H9 (cell line): ENCODE data around the gene ABCG2. TPM values are rescaled to one million over a fixed set of nuclear protein-coding genes. Genes with fewer than 3 reads are reported as not detected.

Source experiments
- DNase-seq: peaks from one replicate; pipeline ENCODE4 v3.0.0-alpha.2; 2017
- H2AFZ ChIP-seq: one replicate; pipeline ENCODE4 v1.6.1; 2013; ENCODE audit warnings: mild to moderate bottlenecking, low read length, control low read depth, moderate library complexity
- H2AK5ac ChIP-seq: 2 replicates; pipeline ENCODE4 v1.6.1; 2013; ENCODE audit warnings: low read length, control low read depth, mixed read lengths; ENCODE audit not compliant: insufficient read length
- H2BK120ac ChIP-seq: one replicate; pipeline ENCODE4 v1.6.1; 2013; ENCODE audit warnings: low read depth, mild to moderate bottlenecking, low read length, control low read depth, inconsistent platforms; ENCODE audit not compliant: poor library complexity, severe bottlenecking
- H2BK12ac ChIP-seq: 2 replicates; pipeline ENCODE4 v1.6.1; 2013; ENCODE audit warnings: low read length, control low read depth, mixed read lengths, low read depth; ENCODE audit not compliant: insufficient read length
- H2BK15ac ChIP-seq: 2 replicates; pipeline ENCODE4 v1.6.1; 2013; ENCODE audit warnings: low read depth, low read length, control low read depth
- H2BK20ac ChIP-seq: one replicate; pipeline ENCODE4 v1.6.1; 2013; ENCODE audit warnings: low read depth, mild to moderate bottlenecking, low read length, control low read depth, inconsistent platforms; ENCODE audit not compliant: poor library complexity, severe bottlenecking
- H2BK5ac ChIP-seq: 2 replicates; pipeline ENCODE4 v1.6.1; 2013; ENCODE audit warnings: low read length, control low read depth, mixed read lengths; ENCODE audit not compliant: insufficient read length
- H3K14ac ChIP-seq: 2 replicates; pipeline ENCODE4 v1.6.1; 2013; ENCODE audit warnings: low read length, control low read depth; ENCODE audit not compliant: insufficient read depth
- H3K18ac ChIP-seq: 2 replicates; pipeline ENCODE4 v1.6.1; 2013; ENCODE audit warnings: low read depth, mild to moderate bottlenecking, mixed read lengths, low read length, control low read depth; ENCODE audit not compliant: insufficient read length
- H3K23ac ChIP-seq: 2 replicates; pipeline ENCODE4 v1.6.1; 2013; ENCODE audit warnings: low read length, control low read depth, mixed read lengths, low read depth; ENCODE audit not compliant: insufficient read length
- H3K23me2 ChIP-seq: 2 replicates; pipeline ENCODE4 v1.6.1; 2013; ENCODE audit warnings: low read depth, mild to moderate bottlenecking, mixed read lengths, low read length, control low read depth; ENCODE audit not compliant: insufficient read length, poor library complexity, severe bottlenecking
- H3K27ac ChIP-seq: 2 replicates; pipeline ENCODE4 v1.5.1; 2013; ENCODE audit warnings: low read length, control low read depth, mixed read lengths, low read depth; ENCODE audit not compliant: insufficient read length
- H3K27me3 ChIP-seq: 2 replicates; pipeline ENCODE4 v1.6.1; 2013; ENCODE audit warnings: low read length, control low read depth, inconsistent platforms; ENCODE audit not compliant: insufficient read depth
- H3K4ac ChIP-seq: 2 replicates; pipeline ENCODE4 v1.6.1; 2013; ENCODE audit warnings: low read depth, mild to moderate bottlenecking, control low read depth, inconsistent platforms, low read length, moderate library complexity
- H3K4me1 ChIP-seq: 2 replicates; pipeline ENCODE4 v1.6.1; 2013; ENCODE audit warnings: low read length, control low read depth, inconsistent platforms; ENCODE audit not compliant: insufficient read depth
- H3K4me2 ChIP-seq: 2 replicates; pipeline ENCODE4 v1.6.1; 2013; ENCODE audit warnings: low read length, control low read depth, mixed read lengths; ENCODE audit not compliant: insufficient read length, insufficient read depth
- H3K56ac ChIP-seq: 2 replicates; pipeline ENCODE4 v1.6.1; 2013; ENCODE audit warnings: low read depth, mild to moderate bottlenecking, mixed read lengths, low read length, control low read depth; ENCODE audit not compliant: insufficient read length
- H3K79me1 ChIP-seq: 2 replicates; pipeline ENCODE4 v1.6.1; 2013; ENCODE audit warnings: low read depth, mild to moderate bottlenecking, moderate library complexity, low read length, control low read depth, inconsistent platforms; ENCODE audit not compliant: insufficient read depth, poor library complexity, severe bottlenecking
- H3K79me2 ChIP-seq: 2 replicates; pipeline ENCODE4 v1.6.1; 2013; ENCODE audit warnings: low read length, control low read depth, inconsistent platforms; ENCODE audit not compliant: insufficient read depth
- H3K9ac ChIP-seq: 2 replicates; pipeline ENCODE4 v1.6.1; 2013; ENCODE audit warnings: low read length, control low read depth, mixed read lengths; ENCODE audit not compliant: insufficient read length; ENCODE audit errors: extremely low read depth
- H3K9me3 ChIP-seq: one replicate; pipeline ENCODE4 v1.6.1; 2013; ENCODE audit warnings: low read depth, low read length, inconsistent platforms; ENCODE audit not compliant: control insufficient read depth
- H3T11ph ChIP-seq: one replicate; pipeline ENCODE4 v1.6.1; 2013; ENCODE audit warnings: mild to moderate bottlenecking, low read length, control low read depth, inconsistent platforms
- H4K20me1 ChIP-seq: one replicate; pipeline ENCODE4 v1.6.1; 2013; ENCODE audit not compliant: control insufficient read depth, insufficient read length, insufficient read depth
- H4K5ac ChIP-seq: 2 replicates; pipeline ENCODE4 v1.6.1; 2013; ENCODE audit warnings: low read depth, mild to moderate bottlenecking, mixed read lengths, low read length, control low read depth; ENCODE audit not compliant: insufficient read length
- H4K8ac ChIP-seq: replicated peaks from 2 replicates; pipeline ENCODE4 v1.6.1; 2013; ENCODE audit warnings: low read length, control low read depth, mixed read lengths, low read depth; ENCODE audit not compliant: insufficient read length
- H4K91ac ChIP-seq: 2 replicates; pipeline ENCODE4 v1.6.1; 2013; ENCODE audit warnings: low read depth, mild to moderate bottlenecking, moderate library complexity, mixed read lengths, low read length, control low read depth; ENCODE audit not compliant: insufficient read length
- H3K27ac Mint-ChIP-seq, 3 experiments: 2 replicates in 2 of 3; 3 replicates in 1 of 3; pipeline ENCODE4 v1.8.0; 2020 to 2021; ENCODE audit warnings: mixed read lengths in 3 of 3, mild to moderate bottlenecking in 1 of 3, moderate library complexity in 1 of 3
- H3K27me3 Mint-ChIP-seq: 2 replicates; pipeline ENCODE4 v1.8.0; 2021; ENCODE audit warnings: low read depth, mild to moderate bottlenecking, moderate library complexity, mixed read lengths
- H3K36me3 Mint-ChIP-seq, 3 experiments: 2 replicates in 2 of 3; 3 replicates in 1 of 3; pipeline ENCODE4 v1.8.0; 2020 to 2021; ENCODE audit warnings: low read depth in 3 of 3, mixed read lengths in 3 of 3; ENCODE audit not compliant: insufficient read depth in 1 of 3
- H3K4me1 Mint-ChIP-seq, 2 experiments: 2 replicates each; pipeline ENCODE4 v1.8.0; 2020; ENCODE audit warnings: mixed read lengths in 2 of 2
- H3K4me3 Mint-ChIP-seq, 2 experiments: 2 replicates in 1 of 2; 3 replicates in 1 of 2; pipeline ENCODE4 v1.8.0; 2020 to 2021; ENCODE audit warnings: mild to moderate bottlenecking in 2 of 2, mixed read lengths in 2 of 2, moderate library complexity in 1 of 2
- H3K9me3 Mint-ChIP-seq, 2 experiments: 2 replicates in 1 of 2; 3 replicates in 1 of 2; pipeline ENCODE4 v1.8.0; 2020; ENCODE audit warnings: mild to moderate bottlenecking in 2 of 2, mixed read lengths in 2 of 2, moderate library complexity in 1 of 2
- WGBS: extraction: QIAGEN DNeasy Blood & Tissue Kit; methylation state at CpG from one replicate; pipeline ENCODE4 v1.1.7; 2013; ENCODE audit warnings: missing lambda C conversion rate, low lambda C conversion rate, mixed read lengths; ENCODE audit not compliant: insufficient read length; ENCODE audit errors: extremely low coverage; 5-methylcytosine and 5-hydroxymethylcytosine counted together
- total RNA-seq: library from RNA; stranded (reverse); gene quantifications from 2 replicates; pipeline ENCODE4 v1.2.1, GENCODE V29; 2021
- TF ChIP-seq, protein P1 (sequence below): fragments of 200-600 bp; sonication (generic); conservative IDR thresholded peaks from 3 replicates; pipeline ENCODE4 v1.8.0; 2021; ENCODE audit warnings: antibody characterized with exemption, mild to moderate bottlenecking

ABCG2 gene
- total RNA-seq, 1 experiment from 2014 or later, result 1.5 TPM

DNA sequence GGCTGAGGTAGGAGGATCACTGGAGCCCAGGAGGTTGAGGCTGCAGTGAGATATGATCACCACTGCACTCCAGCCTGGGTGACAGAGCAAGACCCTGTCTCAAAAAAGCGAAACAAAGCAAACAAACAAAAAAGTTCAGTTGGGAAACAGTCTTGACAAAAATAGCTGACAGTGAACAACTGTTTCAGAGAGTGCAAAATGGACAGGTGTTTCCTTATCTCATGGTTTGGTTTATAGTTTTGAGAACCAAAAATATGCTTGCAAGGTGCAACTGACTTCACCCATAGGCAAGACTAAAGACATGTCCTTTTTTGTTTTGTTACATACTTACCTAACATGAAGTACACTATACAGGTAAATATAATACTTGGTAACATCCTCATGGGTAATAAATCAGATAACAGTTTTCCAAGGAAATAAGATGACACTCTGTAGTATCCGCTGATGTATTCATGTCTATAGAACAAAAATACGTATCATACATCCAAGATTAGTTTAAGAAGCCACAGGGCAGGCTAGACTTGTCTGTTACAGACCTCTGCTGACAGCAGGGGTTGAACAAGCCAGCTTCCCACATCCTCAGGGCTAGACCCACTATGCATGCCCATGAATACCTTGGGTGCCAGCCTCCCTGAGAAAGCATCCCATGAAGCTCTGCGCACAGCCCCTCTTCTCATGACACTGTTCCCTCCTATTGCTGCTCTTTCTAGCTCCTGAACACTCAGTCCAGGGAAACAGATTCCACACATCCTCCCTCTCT is 59.3 kb downstream of the ABCG2 start:
- no peak for DNase-seq
- Mint-ChIP-seq H3K4me1 (peaks cover under 1% of the 10 kb centered on the region in 2 experiments; a peak in 3 of 4 replicates), H3K27ac (no peak overlapping the region), H3K36me3 (no peaks in the 10 kb centered on the region), H3K27me3 (no peaks in the 10 kb centered on the region), H3K4me3 (no peak overlapping the region), H3K9me3 (no peaks in the 10 kb centered on the region)
- no CpG with 5 or more reads among the region's 4 CpGs for WGBS
- Histone ChIP-seq H4K20me1 (no peaks in the 10 kb centered on the region), H3K27me3 (no peaks in the 10 kb centered on the region), H4K91ac (no peak overlapping the region), H2BK12ac (no peak overlapping the region), H3K4me2 (no peak overlapping the region), H3K4me1 (no peaks in the 10 kb centered on the region), H2BK120ac (no peak overlapping the region), H3K23ac (no peak overlapping the region), H3K56ac (no peak overlapping the region), H2BK15ac (no peak overlapping the region), H3K4ac (no peak overlapping the region), H3T11ph (no peak overlapping the region), H3K23me2 (no peaks in the 10 kb centered on the region), H3K18ac (no peak overlapping the region), H2AK5ac (no peak overlapping the region), H3K79me1 (no peaks in the 10 kb centered on the region), H2BK20ac (no peak overlapping the region), H3K9me3 (no peaks in the 10 kb centered on the region), H3K14ac (no peak overlapping the region), H3K79me2 (no peaks in the 10 kb centered on the region), H2AFZ (no peak overlapping the region), H2BK5ac (no peak overlapping the region), H3K9ac (no peak overlapping the region), H4K5ac (no peak overlapping the region), H4K8ac (no peak overlapping the region), H3K27ac (no peak overlapping the region)
- TF ChIP-seq, protein P1, sequence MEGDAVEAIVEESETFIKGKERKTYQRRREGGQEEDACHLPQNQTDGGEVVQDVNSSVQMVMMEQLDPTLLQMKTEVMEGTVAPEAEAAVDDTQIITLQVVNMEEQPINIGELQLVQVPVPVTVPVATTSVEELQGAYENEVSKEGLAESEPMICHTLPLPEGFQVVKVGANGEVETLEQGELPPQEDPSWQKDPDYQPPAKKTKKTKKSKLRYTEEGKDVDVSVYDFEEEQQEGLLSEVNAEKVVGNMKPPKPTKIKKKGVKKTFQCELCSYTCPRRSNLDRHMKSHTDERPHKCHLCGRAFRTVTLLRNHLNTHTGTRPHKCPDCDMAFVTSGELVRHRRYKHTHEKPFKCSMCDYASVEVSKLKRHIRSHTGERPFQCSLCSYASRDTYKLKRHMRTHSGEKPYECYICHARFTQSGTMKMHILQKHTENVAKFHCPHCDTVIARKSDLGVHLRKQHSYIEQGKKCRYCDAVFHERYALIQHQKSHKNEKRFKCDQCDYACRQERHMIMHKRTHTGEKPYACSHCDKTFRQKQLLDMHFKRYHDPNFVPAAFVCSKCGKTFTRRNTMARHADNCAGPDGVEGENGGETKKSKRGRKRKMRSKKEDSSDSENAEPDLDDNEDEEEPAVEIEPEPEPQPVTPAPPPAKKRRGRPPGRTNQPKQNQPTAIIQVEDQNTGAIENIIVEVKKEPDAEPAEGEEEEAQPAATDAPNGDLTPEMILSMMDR, result no peak
